ENCODE results near the gene FBXO5. TPM values are rescaled to one million over a fixed set of nuclear protein-coding genes. Genes with fewer than 3 reads are reported as not detected.
"Not testable (repeated sequence)": the region's sequence is repeated elsewhere in the genome, so short reads cannot be mapped to it uniquely, and the experiment has no call there.

The FBXO5 gene
- total RNA-seq, 1 experiment from 2014 or later, result 87.5 TPM

DNA sequence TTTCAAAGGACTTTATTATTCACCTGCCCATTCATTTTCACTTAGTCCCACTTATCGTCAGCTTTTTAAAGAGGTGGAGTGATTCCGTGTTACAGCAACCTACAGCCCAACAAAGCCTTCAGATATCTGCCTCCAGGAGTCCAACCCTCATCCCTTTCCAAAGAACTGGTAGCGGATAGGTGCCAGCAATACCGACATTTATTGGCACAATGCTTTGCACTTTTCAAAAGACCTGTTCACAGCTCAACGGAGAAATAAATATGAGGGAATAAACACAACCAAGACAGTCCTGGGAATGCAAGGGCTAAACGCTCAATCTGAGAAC is 20.5 kb upstream of the FBXO5 start:
- Histone ChIP-seq H3K9me3 (replicated peaks) (no peaks in the 10 kb centered on the region), H3K27ac (peak overlapping the region; percentile 76), H3K36me3 (peaks cover 28% of the 10 kb centered on the region), H3K4me1 (replicated peaks) (peaks cover 15% of the 10 kb centered on the region; the same call in 1 of the 2 replicates), H3K27me3 (replicated peaks) (no peaks in the 10 kb centered on the region), H3K4me3 (peak overlapping the region; percentile 79)
- DNase-seq (ENCODE audit: low read depth in 1 of 2, low spot score in 2 of 2), result no peak

DNA sequence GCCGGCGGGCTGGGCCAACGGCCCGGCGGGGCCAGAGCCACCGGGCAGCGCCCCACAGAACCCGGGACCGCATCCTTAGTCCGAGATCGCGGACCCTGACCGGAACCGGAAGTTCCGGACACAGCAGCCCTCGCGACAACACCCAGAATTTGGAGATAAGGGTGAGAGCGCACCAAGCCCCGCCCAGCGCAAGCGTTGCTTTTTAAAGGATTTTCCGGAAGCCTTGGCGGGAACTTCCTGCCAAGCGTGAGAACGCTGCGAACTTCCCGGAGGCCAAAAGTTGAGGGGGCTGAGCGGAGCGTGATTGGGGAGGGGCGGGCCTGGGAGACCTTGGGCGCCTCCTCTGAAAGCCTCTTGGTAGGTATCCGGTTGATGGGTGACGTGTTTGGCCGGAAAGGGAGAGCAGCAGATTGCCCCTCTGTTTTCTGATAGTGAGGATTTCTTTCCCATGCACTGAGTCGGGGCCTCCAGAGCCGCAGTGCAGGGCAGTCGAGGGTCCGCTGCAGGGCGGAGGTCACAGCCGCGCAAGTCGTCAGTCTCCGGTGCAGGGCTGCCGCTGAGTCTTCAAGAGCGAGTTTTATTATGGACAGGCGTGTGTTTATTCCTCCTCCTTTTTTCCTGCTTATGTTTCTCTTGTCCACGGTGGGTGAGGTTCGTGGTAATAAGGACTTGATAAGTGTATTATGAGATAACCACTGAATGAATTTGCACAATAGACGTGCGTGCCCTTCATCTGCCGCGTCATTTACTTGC is 19.9 kb upstream of the FBXO5 start, which contains the start of gene MTRF1L:
MTRF1L (minus strand) TSS at position 97 of the 753 bp plus-strand sequence; CDS start at position 73, 24 bp downstream.
- DNase-seq (ENCODE audit: low read depth in 1 of 2, low spot score in 2 of 2), result peak; percentile 92 to 97
- H3K4me1 ChIP-seq (replicated peaks), result peaks cover 15% of the 10 kb centered on the region; the same call in 1 of the 2 replicates

DNA sequence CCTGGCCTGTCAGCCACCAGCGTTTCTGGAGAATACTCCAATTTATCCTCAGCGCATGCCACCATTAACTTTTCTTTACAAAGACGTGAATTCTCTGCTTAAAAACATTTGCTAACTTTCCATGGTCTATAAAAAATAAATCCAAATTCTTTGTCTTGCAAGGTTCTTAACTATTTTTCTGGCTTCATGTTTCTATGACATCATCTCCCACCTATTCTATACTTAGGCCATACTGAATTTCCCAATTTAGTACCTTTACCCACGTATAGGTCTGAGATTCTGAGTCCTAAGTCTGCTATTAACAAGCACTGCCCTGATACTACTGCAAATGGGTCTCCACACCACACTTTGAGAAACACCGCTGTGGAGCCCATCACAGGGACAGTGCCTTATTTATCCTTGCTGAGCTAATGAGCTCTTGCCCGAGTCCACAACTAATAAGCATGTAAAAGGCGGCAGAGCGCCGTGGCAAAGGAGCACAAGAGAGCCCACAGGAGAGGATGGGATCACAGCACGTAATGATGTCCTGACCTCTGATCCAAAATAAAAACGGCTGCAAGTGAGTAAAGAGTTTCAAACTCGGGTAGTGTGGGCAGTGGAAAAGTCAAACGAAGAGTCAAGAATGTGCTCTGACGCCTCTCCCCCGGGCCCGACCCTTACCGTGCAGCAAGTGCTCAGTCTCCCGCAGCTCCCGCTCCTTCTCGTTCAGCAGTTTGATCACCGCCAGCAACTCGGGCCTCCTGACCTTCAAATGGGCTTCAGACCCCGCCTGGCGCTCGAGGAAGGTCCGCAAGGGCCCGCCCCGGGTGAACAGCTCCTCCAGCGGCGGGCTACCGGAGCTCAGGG is 19.1 kb upstream of the FBXO5 start:
- no peak for DNase-seq (ENCODE audit: low read depth in 1 of 2, low spot score in 2 of 2)
- Histone ChIP-seq H3K27ac (peak overlapping the region; percentile 76), H3K27me3 (replicated peaks) (no peaks in the 10 kb centered on the region), H3K36me3 (peaks cover 39% of the 10 kb centered on the region), H3K4me1 (replicated peaks) (peaks cover 15% of the 10 kb centered on the region; the same call in 1 of the 2 replicates), H3K9me3 (replicated peaks) (no peaks in the 10 kb centered on the region), H3K4me3 (peak overlapping the region; percentile 79)

More for the DNA sequence above, 19.9 kb upstream of the FBXO5 start, which contains the start of gene MTRF1L:
- H3K4me3 ChIP-seq, result peak within 1 kb of the TSS; percentile 79
- H3K27ac ChIP-seq, result peak within 1 kb of the TSS; percentile 76
- H3K36me3 ChIP-seq, result peaks cover 31% of the 10 kb centered on the region
- H3K9me3 ChIP-seq (replicated peaks), result no peaks in the 10 kb centered on the region
- H3K27me3 ChIP-seq (replicated peaks), result no peaks in the 10 kb centered on the region

DNA sequence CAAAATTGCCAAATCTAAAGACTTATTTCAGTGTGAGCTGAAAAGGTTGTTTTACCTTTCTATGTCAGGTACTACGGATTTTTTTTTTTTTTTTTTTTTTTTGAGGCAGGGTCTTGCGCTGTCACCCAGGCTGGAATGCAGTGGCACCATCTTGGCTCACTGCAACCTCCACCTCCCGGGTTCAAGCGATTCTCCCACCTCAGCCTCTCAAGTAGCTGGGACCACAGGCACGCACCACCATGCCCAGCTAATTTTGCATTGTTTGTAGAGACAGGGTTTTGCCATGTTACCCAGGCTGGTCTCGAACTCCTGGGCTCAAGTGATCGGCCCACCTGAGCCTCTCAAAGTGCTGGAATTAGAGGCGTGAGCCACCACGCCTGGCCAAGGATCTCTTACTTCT is 17.9 kb upstream of the FBXO5 start:
- H3K4me3 ChIP-seq; H3K27ac ChIP-seq; H3K9me3 ChIP-seq (replicated peaks); H3K27me3 ChIP-seq (replicated peaks); DNase-seq (ENCODE audit: low read depth in 1 of 2, low spot score in 2 of 2): not testable (repeated sequence)
- Histone ChIP-seq H3K36me3 (peaks cover 51% of the 10 kb centered on the region), H3K4me1 (replicated peaks) (peaks cover 15% of the 10 kb centered on the region; the same call in 1 of the 2 replicates)

DNA sequence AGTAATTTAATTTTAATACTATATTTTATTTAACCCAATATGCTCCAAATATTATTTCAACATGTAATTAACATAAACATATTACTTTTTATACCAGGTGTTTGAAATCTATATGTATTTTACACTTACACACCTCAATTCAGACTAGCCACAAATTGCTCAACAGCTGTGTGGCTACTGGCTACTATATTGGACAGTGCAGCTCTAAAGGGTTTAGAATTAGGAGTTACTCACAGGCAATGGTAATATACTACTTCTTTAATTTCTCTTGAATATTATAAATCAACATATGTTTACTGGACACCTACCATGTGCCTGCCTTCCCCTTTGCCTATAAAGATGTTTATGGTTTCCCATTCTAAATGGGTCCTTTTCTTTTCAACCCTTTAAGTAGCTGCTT is 17.4 kb upstream of the FBXO5 start:
- Histone ChIP-seq H3K4me3 (no peak overlapping the region), H3K9me3 (replicated peaks) (no peaks in the 10 kb centered on the region), H3K27me3 (replicated peaks) (no peaks in the 10 kb centered on the region), H3K36me3 (peaks cover 52% of the 10 kb centered on the region), H3K27ac (no peak overlapping the region), H3K4me1 (replicated peaks) (peaks cover 15% of the 10 kb centered on the region; the same call in 1 of the 2 replicates)
- DNase-seq (ENCODE audit: low read depth in 1 of 2, low spot score in 2 of 2), result no peak

DNA sequence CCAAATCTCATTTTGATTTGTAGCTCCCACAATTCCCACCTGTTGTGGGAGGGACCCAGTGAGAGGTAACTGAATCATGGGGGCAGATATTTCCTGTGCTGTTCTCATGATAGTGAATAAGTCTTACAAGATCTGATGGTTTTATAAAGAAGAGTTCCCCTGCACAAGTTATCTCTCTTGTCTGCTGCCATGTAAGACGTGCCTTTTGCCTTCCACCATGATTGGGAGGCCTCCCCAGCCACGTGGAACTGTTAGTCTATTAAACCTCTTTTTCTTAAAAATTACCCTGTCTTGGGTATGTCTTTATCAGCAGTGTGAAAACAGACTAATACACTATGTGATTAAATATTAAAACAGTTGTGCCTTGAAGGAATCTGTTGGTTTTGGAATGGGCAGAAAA is 16.7 kb upstream of the FBXO5 start:
- H3K27me3 ChIP-seq (replicated peaks); H3K4me3 ChIP-seq; H3K27ac ChIP-seq; DNase-seq (ENCODE audit: low read depth in 1 of 2, low spot score in 2 of 2); H3K9me3 ChIP-seq (replicated peaks): not testable (repeated sequence)
- peaks cover 57% of the 10 kb centered on the region for H3K36me3 ChIP-seq
- peaks cover 15% of the 10 kb centered on the region; the same call in 1 of the 2 replicates for H3K4me1 ChIP-seq (replicated peaks)

DNA sequence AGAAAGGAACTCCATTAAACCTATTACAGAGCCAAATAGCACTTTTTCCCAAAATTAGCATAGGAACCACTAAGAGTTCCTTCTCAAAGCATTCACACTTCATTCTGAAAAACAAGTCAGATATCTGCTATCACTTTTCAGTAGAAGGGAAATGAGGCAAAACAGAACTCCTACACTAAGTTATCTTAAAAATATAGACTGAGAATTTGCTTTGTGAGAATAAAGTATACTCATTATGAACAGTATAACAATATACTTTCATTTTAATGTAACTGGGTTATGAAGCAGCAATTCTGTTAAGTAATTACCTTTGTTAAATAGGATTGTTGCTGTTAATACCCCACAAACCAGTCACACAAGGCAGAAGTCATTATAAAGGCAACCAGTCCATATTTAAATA is 11.0 kb upstream of the FBXO5 start:
- DNase-seq (ENCODE audit: low read depth in 1 of 2, low spot score in 2 of 2), result no peak
- Histone ChIP-seq H3K27ac (no peak overlapping the region), H3K9me3 (replicated peaks) (no peaks in the 10 kb centered on the region), H3K4me3 (no peak overlapping the region), H3K4me1 (replicated peaks) (no peaks in the 10 kb centered on the region), H3K36me3 (peaks cover 77% of the 10 kb centered on the region), H3K27me3 (replicated peaks) (no peaks in the 10 kb centered on the region)

DNA sequence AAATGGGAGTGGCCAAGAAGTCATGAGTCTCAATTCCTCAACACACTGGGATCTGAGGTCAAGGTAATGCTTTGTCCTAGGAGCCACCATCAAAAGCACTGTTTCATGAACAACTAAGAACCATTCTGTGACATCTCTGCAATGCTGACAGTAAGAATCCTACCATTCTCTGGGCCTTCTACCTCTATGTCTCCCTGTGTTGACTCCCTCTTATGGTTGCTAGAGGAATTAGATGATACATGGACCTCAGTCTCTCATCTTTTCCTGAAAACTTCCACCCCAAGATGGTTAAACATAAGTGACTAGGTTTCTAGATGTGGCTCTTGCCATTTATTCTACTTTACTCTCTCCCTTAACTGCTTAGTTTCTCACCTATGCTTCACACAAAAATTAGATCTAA is 10.6 kb upstream of the FBXO5 start:
- no peaks in the 10 kb centered on the region for H3K27me3 ChIP-seq (replicated peaks)
- H3K36me3 ChIP-seq, result peaks cover 75% of the 10 kb centered on the region
- DNase-seq (ENCODE audit: low read depth in 1 of 2, low spot score in 2 of 2), result no peak
- no peaks in the 10 kb centered on the region for H3K4me1 ChIP-seq (replicated peaks)
- H3K9me3 ChIP-seq (replicated peaks), result no peaks in the 10 kb centered on the region
- H3K4me3 ChIP-seq, result no peak overlapping the region
- H3K27ac ChIP-seq, result no peak overlapping the region

DNA sequence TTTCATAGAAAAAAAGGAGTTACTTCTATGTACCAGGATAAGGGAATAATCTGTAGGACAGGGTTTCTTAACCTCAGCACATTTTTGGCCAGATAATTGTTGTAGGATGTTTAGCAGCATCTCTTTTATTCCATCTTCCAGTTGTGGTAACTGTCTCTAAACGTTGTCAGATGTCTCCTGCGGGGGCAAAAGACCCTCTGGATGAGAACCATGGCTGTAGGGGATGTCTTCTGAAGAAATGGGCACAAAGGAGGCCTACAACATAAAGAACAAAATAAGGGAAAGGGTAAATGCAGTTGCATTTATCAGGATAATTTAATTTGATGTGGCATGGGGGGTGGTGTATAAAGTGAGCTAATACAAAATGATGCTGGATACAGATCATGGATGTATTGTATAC is 4.1 kb upstream of the FBXO5 start:
- no peak overlapping the region for H3K27ac ChIP-seq
- H3K4me1 ChIP-seq (replicated peaks), result peaks cover 10% of the 10 kb centered on the region

DNA sequence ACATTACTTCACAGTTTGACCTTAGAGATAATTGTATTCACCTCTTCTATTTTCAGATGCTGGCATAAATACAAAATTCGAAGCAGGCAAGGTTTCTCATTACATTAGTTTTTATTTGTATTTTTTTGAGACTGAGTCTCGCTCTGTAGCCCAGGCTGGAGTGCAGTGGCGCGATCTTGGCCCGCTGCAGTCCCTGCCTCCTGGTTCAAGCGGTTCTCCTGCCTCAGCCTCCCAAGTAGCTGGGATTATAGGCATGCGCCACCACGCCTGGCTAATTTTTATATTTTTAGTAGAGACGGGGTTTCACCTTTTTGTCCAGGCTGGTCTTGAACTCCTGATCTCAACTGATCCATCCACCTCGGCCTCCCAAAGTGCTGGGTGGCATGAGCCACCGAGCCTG is 2.5 kb upstream of the FBXO5 start:
- Histone ChIP-seq H3K36me3 (peaks cover 42% of the 10 kb centered on the region), H3K4me1 (replicated peaks) (peaks cover 15% of the 10 kb centered on the region)
- not testable (repeated sequence) for H3K9me3 ChIP-seq (replicated peaks); H3K27me3 ChIP-seq (replicated peaks); H3K27ac ChIP-seq; DNase-seq (ENCODE audit: low read depth in 1 of 2, low spot score in 2 of 2); H3K4me3 ChIP-seq

More for the DNA sequence above, 4.1 kb upstream of the FBXO5 start:
- no peaks in the 10 kb centered on the region for H3K27me3 ChIP-seq (replicated peaks)
- no peaks in the 10 kb centered on the region for H3K9me3 ChIP-seq (replicated peaks)
- DNase-seq (ENCODE audit: low read depth in 1 of 2, low spot score in 2 of 2), result no peak
- H3K4me3 ChIP-seq, result no peak overlapping the region
- H3K36me3 ChIP-seq, result peaks cover 44% of the 10 kb centered on the region

DNA sequence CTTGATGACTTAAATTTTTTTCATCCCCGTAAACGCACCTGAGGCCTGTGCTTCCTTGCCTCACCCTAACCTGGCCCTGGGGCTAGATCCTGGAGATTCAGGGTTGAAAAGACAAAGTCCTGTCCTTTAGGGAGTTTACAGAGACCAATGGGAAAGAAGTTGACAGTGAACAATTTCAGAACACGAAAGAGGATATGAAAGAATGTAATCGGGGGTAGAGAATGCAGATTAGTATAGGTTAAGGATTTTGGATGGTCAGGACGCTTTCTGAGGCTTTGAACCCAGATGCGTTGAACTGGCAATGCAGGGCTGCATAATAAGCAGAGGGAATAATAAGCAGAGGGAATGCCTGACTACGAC is 1.7 kb upstream of the FBXO5 start:
- H3K4me3 ChIP-seq, result peak overlapping the region; percentile 82
- no peaks in the 10 kb centered on the region for H3K27me3 ChIP-seq (replicated peaks)
- H3K27ac ChIP-seq, result peak overlapping the region; percentile 86
- H3K9me3 ChIP-seq (replicated peaks), result no peaks in the 10 kb centered on the region
- H3K4me1 ChIP-seq (replicated peaks), result peaks cover 22% of the 10 kb centered on the region
- DNase-seq (ENCODE audit: low read depth in 1 of 2, low spot score in 2 of 2), result peak in 1 of 2 experiments; percentile 27
- peaks cover 45% of the 10 kb centered on the region for H3K36me3 ChIP-seq

DNA sequence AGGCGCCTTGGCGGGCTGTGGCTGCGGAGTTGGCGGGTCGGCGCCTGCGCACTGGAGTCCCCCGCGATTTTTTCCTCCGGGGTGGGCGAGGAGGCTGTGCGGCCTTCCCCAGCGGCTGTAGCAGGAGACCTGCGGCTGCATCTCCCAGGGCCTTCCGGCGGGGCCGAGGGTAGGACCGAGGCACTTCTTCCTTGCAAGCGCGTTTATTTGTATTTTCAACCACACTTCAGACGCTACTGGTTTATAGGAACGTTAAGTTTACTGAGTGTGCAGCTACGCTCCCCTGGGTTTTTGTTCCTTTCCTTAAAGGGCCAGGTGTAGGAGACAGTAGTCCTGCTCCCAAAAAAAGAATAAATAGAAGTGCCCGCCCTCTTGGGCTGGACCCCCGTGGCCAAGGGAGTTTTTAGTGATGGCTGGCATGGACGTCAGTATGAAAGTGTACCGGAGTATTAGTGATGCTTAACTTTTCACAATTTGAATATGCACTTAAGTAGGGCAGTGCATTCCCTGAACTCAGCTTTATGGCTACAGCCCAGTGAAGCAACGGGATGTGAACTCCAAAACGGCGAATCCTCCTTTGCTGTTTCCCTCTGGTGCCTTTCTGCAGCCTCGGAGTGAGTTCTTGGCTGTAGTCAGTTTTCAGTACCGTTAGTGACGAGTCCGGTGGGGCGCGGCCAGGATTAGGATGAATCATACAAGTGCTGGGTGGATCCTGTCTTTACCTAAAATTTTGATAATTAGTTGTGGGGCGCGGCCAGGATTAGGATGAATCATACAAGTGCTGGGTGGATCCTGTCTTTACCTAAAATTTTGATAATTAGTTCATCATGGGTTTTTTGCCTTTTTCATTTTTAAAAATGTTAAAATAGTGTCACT is 1.0 kb upstream of the FBXO5 start:
- peak; percentile 85 to 99 for DNase-seq (ENCODE audit: low read depth in 1 of 2, low spot score in 2 of 2)
- Histone ChIP-seq H3K36me3 (peaks cover 51% of the 10 kb centered on the region), H3K27ac (peak overlapping the region; percentile 86), H3K27me3 (replicated peaks) (no peaks in the 10 kb centered on the region), H3K4me3 (peak overlapping the region; percentile 82), H3K9me3 (replicated peaks) (no peaks in the 10 kb centered on the region), H3K4me1 (replicated peaks) (peaks cover 27% of the 10 kb centered on the region)

All from SJSA1 (cell line).